NOMO-1 (cell line): ENCODE data around the gene ARHGEF11.
"Not testable (repeated sequence)": the region's sequence is repeated elsewhere in the genome, so short reads cannot be mapped to it uniquely, and the experiment has no call there.

ENCODE experiments used
- DNase-seq, 2 experiments: peaks; one replicate each; lab custom pipeline; 2025; ENCODE audit not compliant: unreplicated experiment in 2 of 2; lab: John Stamatoyannopoulos, UW

Gene ARHGEF11

GRCh38 chr1:156931974-156932710 lies 113.4 kb downstream of the ARHGEF11 start:
- DNase-seq = no peak

GRCh38 chr1:156931211-156931952 lies 114.2 kb downstream of the ARHGEF11 start:
- peak; percentile 12 to 17 for DNase-seq

- no peak for DNase-seq
Measured at GRCh38 chr1:156930483-156930882, 115.1 kb downstream of the ARHGEF11 start.

GRCh38 chr1:156929596-156930238 lies 115.8 kb downstream of the ARHGEF11 start:
- no peak for DNase-seq

GRCh38 chr1:156928043-156928602 lies 117.4 kb downstream of the ARHGEF11 start:
- DNase-seq = peak in 1 of 2 experiments; percentile 56

DNA sequence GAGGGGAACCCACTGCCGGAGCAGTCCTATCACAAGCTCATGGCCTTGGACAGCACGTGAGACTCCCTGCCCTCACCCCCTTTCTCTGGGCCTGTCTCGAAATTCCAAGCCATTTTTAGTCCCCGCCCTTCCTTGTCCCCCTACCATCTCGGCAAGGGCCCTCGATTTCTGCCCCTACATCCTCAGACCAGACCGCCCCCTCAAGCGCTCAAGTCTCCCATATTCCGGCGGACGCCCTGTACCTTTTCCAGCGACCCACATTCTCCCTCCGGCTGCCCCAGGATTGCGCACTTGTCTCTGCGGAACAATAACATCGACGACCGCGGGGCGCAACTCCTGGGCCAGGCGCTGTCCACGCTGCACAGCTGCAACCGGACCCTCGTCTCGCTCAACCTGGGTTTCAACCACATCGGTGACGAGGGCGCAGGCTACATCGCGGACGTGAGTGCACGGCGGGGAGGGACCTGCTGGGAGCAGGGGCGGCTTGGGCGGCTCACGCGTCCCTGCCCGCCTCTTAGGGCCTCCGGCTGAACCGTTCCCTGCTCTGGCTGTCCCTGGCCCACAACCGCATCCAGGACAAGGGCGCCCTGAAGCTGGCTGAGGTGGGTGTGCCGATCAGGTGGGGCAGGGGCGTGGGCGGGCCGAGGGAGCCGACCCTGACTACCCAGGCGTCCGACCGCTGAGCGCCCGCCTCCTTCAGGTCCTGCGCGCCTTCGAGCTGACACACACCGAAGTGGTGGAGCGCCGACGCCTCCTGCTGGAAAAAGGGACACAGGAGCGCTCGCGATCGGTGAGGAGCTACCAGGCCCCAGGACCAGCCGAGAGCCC lies 118.1 kb downstream of the ARHGEF11 start:
- DNase-seq = peak; percentile 56 to 58

DNA sequence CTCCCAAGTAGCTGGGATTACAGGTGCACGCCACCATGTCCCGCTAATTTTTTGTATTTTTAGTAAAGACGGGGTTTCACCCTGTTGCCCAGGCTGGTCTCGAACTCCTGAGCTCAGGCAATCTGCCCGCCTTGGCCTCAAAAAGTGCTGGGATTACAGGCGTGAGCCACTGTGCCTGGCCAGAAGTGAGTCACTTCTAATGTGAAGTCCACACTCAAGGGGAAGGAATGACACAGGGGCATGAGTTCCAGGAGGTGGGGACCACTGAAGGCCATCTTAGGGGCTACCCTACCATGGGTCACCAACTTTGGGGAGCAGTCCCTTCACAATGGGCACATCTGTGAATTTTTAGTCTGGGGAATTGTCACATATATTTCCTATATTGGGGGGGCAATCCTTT lies 118.8 kb downstream of the ARHGEF11 start:
- not testable (repeated sequence) for DNase-seq

- DNase-seq = no peak
Measured at GRCh38 chr1:156926175-156926574, 119.4 kb downstream of the ARHGEF11 start.

GRCh38 chr1:156925154-156926010 lies 120.2 kb downstream of the ARHGEF11 start:
- DNase-seq = no peak

GRCh38 chr1:156924478-156925153 lies 120.9 kb downstream of the ARHGEF11 start:
- no peak for DNase-seq

DNA sequence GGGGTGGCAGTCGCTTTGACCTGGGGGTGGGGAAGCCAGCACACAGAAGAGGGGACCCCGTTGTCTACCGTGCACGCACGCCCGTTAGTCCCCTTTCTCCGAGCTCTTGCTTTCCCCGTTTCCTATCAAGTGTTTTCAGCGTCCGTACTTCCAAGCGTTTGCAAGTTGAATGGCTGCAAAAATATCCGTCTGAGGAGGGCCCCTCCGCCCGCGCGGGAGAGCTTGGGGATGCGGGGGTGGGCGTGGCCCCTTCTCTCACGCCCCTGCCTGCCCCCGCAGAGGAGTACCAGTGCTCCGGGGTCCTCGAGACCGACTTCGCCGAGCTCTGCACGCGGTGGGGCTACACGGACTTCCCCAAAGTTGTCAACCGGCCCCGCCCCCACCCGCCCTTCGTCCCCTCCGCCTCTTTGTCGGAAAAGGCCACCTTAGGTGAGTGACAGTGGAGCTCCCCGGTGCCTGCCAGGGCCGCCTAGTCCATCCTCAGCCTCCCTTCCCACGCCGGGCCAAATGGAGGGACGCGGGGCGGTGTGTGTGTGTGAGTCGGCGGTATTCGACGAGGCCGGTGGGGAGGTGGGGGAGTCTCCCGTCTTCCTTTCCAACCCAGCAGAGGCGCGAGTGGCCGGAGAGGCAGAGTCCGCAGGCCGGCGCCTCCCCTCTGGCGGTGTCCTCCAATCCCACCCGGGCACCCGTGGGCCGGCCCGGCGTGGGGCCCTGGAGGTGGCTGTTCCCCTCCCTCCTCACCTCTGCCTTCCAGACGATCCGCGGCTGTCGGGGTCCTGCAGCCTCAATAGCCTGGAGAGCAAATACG lies 121.7 kb downstream of the ARHGEF11 start:
- DNase-seq = no peak

DNA sequence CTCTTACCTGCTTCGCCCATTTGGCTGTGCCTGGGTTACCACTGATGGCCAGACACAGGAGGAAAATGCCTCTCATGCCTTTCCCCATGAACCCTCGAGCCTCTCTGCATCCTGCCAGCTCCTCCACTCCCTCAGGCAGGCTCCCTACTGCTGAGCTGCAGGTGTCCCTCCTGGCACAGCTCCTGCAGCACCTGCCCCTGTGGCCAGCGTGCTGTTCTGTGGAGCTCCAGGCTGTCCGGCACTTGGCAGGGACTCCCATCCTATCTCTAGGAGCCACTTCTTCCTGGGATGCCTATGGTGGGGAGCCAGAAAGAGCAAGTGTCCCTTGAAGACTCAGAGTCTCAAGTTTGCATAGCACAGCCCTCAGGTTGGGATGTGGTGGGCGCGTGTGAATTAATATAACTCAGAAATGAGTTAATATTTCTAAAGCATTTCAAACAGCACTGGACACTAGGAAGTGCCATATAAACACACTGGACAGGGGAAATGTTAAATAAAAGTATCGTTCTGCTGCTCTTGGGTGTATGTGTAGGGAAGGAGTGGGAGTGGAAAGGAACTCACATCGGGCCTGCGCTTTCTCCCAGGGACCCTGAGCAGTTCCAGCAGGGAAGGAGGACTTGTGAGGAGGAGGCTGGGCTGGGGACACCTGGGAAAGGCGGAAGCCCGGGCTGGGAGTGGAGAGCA lies 122.4 kb downstream of the ARHGEF11 start:
- no peak for DNase-seq

DNA sequence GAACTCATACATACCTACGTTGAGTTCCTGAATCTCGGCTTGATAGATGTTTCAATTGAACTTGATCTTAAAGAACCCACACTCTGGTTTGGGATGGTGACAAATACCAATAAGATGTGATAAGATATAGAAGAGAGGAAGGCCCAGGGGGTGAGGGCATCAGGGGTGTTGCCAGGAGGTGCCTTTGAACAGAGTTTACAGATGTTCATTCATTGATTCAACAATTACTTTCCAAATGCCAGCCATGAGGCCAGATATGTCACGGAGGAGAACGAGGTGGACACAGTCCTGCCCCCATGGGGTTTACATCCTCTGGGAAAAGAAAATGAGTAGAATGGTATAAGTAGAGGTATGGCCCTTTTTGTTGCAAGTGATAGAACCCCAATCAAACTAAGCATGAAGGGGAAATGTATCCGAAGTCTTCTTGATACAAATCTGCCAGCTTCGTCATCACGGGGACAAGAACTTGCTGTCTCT lies 124.5 kb downstream of the ARHGEF11 start:
- no peak for DNase-seq

DNA sequence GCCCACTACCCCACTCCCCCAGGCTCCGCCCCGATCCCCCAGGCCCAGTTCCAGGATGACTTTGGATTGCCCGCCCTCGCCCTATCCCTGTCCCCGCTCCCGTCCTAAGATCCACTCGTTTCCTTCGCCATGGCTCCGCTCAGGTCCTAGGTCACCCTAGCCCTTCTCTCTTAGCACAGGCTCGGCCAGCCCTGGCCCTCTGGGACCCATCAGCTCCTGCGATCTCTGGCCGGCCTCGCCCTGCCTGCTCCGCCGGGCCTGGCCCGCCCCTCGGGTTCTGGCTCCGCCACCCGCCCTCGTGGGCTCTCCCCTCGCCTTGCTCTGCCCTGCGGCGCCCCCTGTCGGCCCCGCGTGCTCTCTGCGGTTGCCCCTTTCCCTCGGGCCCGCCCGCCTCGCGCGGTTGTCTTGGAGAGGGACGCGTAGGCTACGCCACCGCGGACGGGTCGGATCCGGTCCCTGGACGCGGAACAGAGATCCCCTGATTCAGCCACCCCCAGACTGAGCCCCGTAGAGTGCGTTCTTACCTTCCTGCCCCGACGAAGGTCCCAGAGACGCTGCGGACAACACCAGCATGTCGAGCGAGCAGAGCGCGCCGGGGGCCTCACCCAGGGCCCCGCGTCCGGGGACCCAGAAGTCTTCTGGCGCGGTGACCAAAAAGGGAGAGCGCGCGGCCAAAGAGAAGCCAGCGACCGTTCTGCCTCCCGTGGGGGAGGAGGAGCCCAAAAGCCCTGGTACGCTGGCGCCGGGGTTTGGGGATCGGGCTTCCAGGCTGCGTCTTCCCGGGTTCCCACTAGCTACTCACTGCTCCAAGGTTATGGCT lies 125.1 kb downstream of the ARHGEF11 start, which contains the start of gene LRRC71:
Gene LRRC71 (plus strand): TSS at position 400 of the 820 bp plus-strand sequence. CDS start 172 bp downstream, at position 572.
- DNase-seq = peak; percentile 64 to 79

GRCh38 chr1:156914440-156914856 lies 131.1 kb downstream of the ARHGEF11 start:
- no peak for DNase-seq

- no peak for DNase-seq
Measured at GRCh38 chr1:156913809-156914387, 131.6 kb downstream of the ARHGEF11 start.
